ENCODE measurements around the gene BZW2.
"Not testable (repeated sequence)": the region's sequence is repeated elsewhere in the genome, so short reads cannot be mapped to it uniquely, and the experiment has no call there.

BZW2 gene

GRCh38 chr7:16675277-16675676, 29.3 kb downstream of the BZW2 start:
- DNase-seq: no peak

GRCh38 chr7:16677978-16678494, 32.1 kb downstream of the BZW2 start:
- no peak for DNase-seq

GRCh38 chr7:16678645-16679566, 32.9 kb downstream of the BZW2 start:
- not testable (repeated sequence) for DNase-seq

GRCh38 chr7:16684935-16685334, 39.0 kb downstream of the BZW2 start:
- no peak for DNase-seq

- DNase-seq: no peak
Observed at GRCh38 chr7:16685535-16685934, 39.6 kb downstream of the BZW2 start.

GRCh38 chr7:16688249-16688648, 42.3 kb downstream of the BZW2 start:
- DNase-seq: peak in 1 of 2 experiments; percentile 20

- DNase-seq: no peak
Observed at GRCh38 chr7:16691241-16691640, 45.3 kb downstream of the BZW2 start.

GRCh38 chr7:16693601-16694318, 47.8 kb downstream of the BZW2 start:
- DNase-seq: no peak

- no peak for DNase-seq
Observed at GRCh38 chr7:16694806-16695205, 48.8 kb downstream of the BZW2 start.

GRCh38 chr7:16695621-16696237, 49.7 kb downstream of the BZW2 start:
- peak in 1 of 2 experiments; percentile 39 for DNase-seq

- DNase-seq: peak in 1 of 2 experiments; percentile 22
Observed at GRCh38 chr7:16697507-16698199, 51.7 kb downstream of the BZW2 start.

GRCh38 chr7:16698200-16698905, 52.4 kb downstream of the BZW2 start:
- no peak for DNase-seq

- no peak for DNase-seq
Observed at GRCh38 chr7:16702441-16702840, 56.5 kb downstream of the BZW2 start.

GRCh38 chr7:16708511-16708910, 62.5 kb downstream of the BZW2 start:
- DNase-seq: no peak

GRCh38 chr7:16708980-16709379, 63.0 kb downstream of the BZW2 start:
- DNase-seq: peak in 1 of 2 experiments; percentile 29

GRCh38 chr7:16710651-16711050, 64.7 kb downstream of the BZW2 start:
- DNase-seq: no peak

- DNase-seq: no peak
Observed at GRCh38 chr7:16711730-16712129, 65.7 kb downstream of the BZW2 start.

- DNase-seq: no peak
Observed at GRCh38 chr7:16712916-16713315, 66.9 kb downstream of the BZW2 start.

GRCh38 chr7:16715928-16716327, 69.9 kb downstream of the BZW2 start:
- no peak for DNase-seq

GRCh38 chr7:16718111-16718656, 72.2 kb downstream of the BZW2 start:
- no peak for DNase-seq

- DNase-seq: no peak
Observed at GRCh38 chr7:16719699-16720098, 73.7 kb downstream of the BZW2 start.

- DNase-seq: no peak
Observed at GRCh38 chr7:16721541-16721940, 75.6 kb downstream of the BZW2 start.
